WTC11 (cell line): ENCODE results near the gene RAD51D. TPM values are rescaled to one million over a fixed set of nuclear protein-coding genes. Genes with fewer than 3 reads are reported as not detected.

Experiments used
- ATAC-seq: fragments of 200-7000 bp; cut with Tn5 transposase; 2 replicates; pipeline ENCODE4 v1.10.0; 2021; ENCODE audit warnings: mild to moderate bottlenecking, moderate library complexity
- CTCF ChIA-PET: fragments of 300-600 bp; sonication (Branson Sonifier 250); formaldehyde crosslinking; loops from one replicate; lab custom pipeline; 2021; ENCODE audit warnings: antibody characterized with exemption; lab: Charles Lee
- POLR2A ChIA-PET: fragments of 350-600 bp; sonication (Branson Sonifier 250); formaldehyde crosslinking; loops from one replicate; lab custom pipeline; 2021; ENCODE audit warnings: antibody characterized with exemption; lab: Charles Lee
- DNase-seq: peaks from one replicate; pipeline ENCODE4 v3.0.0; 2021; ENCODE audit warnings: low spot score
- H3K27ac Mint-ChIP-seq: 2 replicates; pipeline ENCODE4 v1.8.0; 2021; ENCODE audit warnings: mixed read lengths
- H3K27me3 Mint-ChIP-seq: 2 replicates; pipeline ENCODE4 v1.8.0; 2021; ENCODE audit warnings: low read depth, mild to moderate bottlenecking, moderate library complexity, mixed read lengths
- H3K36me3 Mint-ChIP-seq: 2 replicates; pipeline ENCODE4 v1.8.0; 2021; ENCODE audit warnings: mixed read lengths
- H3K4me1 Mint-ChIP-seq: 2 replicates; pipeline ENCODE4 v1.8.0; 2022; ENCODE audit warnings: mixed read lengths
- H3K4me3 Mint-ChIP-seq: 2 replicates; pipeline ENCODE4 v1.8.0; 2021; ENCODE audit warnings: mild to moderate bottlenecking, moderate library complexity, mixed read lengths
- H3K9me3 Mint-ChIP-seq: 2 replicates; pipeline ENCODE4 v1.8.0; 2021; ENCODE audit warnings: mixed read lengths
- ATF6 ChIP-seq: sonication (generic); formaldehyde crosslinking; IDR thresholded peaks from 2 replicates; pipeline ENCODE4 v1.8.1; 2023; ENCODE audit warnings: mild to moderate bottlenecking, missing genetic modification reagents
- CTCF ChIP-seq: fragments of 200-600 bp; IDR thresholded peaks from 2 replicates; pipeline ENCODE4 v1.8.0; 2022; ENCODE audit warnings: antibody characterized with exemption
- ELF4 ChIP-seq: sonication (generic); formaldehyde crosslinking; IDR thresholded peaks from 2 replicates; pipeline ENCODE4 v1.8.1; 2022; ENCODE audit warnings: low read depth, mild to moderate bottlenecking, moderate library complexity, missing genetic modification reagents
- FOXK1 ChIP-seq: sonication (generic); formaldehyde crosslinking; IDR thresholded peaks from 2 replicates; pipeline ENCODE4 v1.8.0; 2022; ENCODE audit warnings: mild to moderate bottlenecking, moderate library complexity, missing genetic modification reagents
- FOXP4 ChIP-seq: sonication (generic); formaldehyde crosslinking; IDR thresholded peaks from 2 replicates; pipeline ENCODE4 v1.8.0; 2022; ENCODE audit warnings: mild to moderate bottlenecking, missing genetic modification reagents
- GABPB1 ChIP-seq: sonication (generic); formaldehyde crosslinking; IDR thresholded peaks from 2 replicates; pipeline ENCODE4 v1.8.1; 2023; ENCODE audit warnings: mild to moderate bottlenecking, missing genetic modification reagents
- MYBL2 ChIP-seq: sonication (generic); formaldehyde crosslinking; IDR thresholded peaks from 2 replicates; pipeline ENCODE4 v1.8.1; 2023; ENCODE audit warnings: mild to moderate bottlenecking, moderate library complexity, missing genetic modification reagents
- PRRX2 ChIP-seq: fragments of 250-450 bp; sonication (Bioruptor Pico); IDR thresholded peaks from 2 replicates; pipeline ENCODE4 v1.8.0; 2021; ENCODE audit warnings: mild to moderate bottlenecking
- TCF7 ChIP-seq: sonication (generic); formaldehyde crosslinking; IDR thresholded peaks from 2 replicates; pipeline ENCODE4 v1.8.0; 2022; ENCODE audit warnings: mild to moderate bottlenecking, low read depth, missing genetic modification reagents, moderate library complexity
- ZMAT4 ChIP-seq: fragments of 250-450 bp; sonication (Bioruptor Pico); IDR thresholded peaks from 2 replicates; pipeline ENCODE4 v1.9.0; 2021; ENCODE audit warnings: mild to moderate bottlenecking
- ZNF121 ChIP-seq: sonication (generic); formaldehyde crosslinking; IDR thresholded peaks from 2 replicates; pipeline ENCODE4 v1.8.0; 2023; ENCODE audit warnings: missing genetic modification reagents
- ZNF138 ChIP-seq: sonication (generic); formaldehyde crosslinking; conservative IDR thresholded peaks from 2 replicates; pipeline ENCODE4 v1.8.1; 2022; ENCODE audit warnings: mild to moderate bottlenecking, moderate library complexity, missing genetic modification reagents
- ZNF232 ChIP-seq: sonication (generic); formaldehyde crosslinking; IDR thresholded peaks from 2 replicates; pipeline ENCODE4 v1.8.0; 2022; ENCODE audit warnings: mild to moderate bottlenecking, missing genetic modification reagents
- ZNF281 ChIP-seq: sonication (generic); formaldehyde crosslinking; IDR thresholded peaks from 2 replicates; pipeline ENCODE4 v1.8.0; 2023; ENCODE audit warnings: mild to moderate bottlenecking, missing genetic modification reagents
- ZNF671 ChIP-seq: fragments of 250-450 bp; sonication (Bioruptor Pico); IDR thresholded peaks from 2 replicates; pipeline ENCODE4 v1.8.0; 2021; ENCODE audit warnings: mild to moderate bottlenecking
- total RNA-seq: library from RNA; stranded (reverse); gene quantifications from 3 replicates; pipeline ENCODE4 v1.2.3, GENCODE V29; 2021
- TF ChIP-seq, protein P1 (sequence below): sonication (generic); formaldehyde crosslinking; IDR thresholded peaks from 2 replicates; pipeline ENCODE4 v1.8.0; 2022; ENCODE audit warnings: missing genetic modification reagents
- TF ChIP-seq, protein P2 (sequence below): sonication (generic); formaldehyde crosslinking; IDR thresholded peaks from 2 replicates; pipeline ENCODE4 v1.8.0; 2023; ENCODE audit warnings: missing genetic modification reagents
- TF ChIP-seq, protein P3 (sequence below): sonication (generic); formaldehyde crosslinking; IDR thresholded peaks from 2 replicates; pipeline ENCODE4 v1.8.1; 2023; ENCODE audit warnings: mild to moderate bottlenecking, missing genetic modification reagents, moderate library complexity

RAD51D gene
- total RNA-seq, 1 experiment from 2014 or later: 15.0 TPM

- no peak for DNase-seq
- Mint-ChIP-seq H3K27me3 (no peaks in the 10 kb centered on the region), H3K4me3 (no peak overlapping the region), H3K36me3 (peaks cover 22% of the 10 kb centered on the region), H3K27ac (no peak overlapping the region), H3K9me3 (no peaks in the 10 kb centered on the region), H3K4me1 (no peaks in the 10 kb centered on the region)
- ATAC-seq: no peak
- POLR2A ChIA-PET: no interaction called here
- CTCF ChIA-PET: no interaction called here
- TF ChIP-seq ELF4 (CRISPR knock-in tag) (no peak), ZNF138 (CRISPR knock-in tag) (no peak), CTCF (no peak), PRRX2 (CRISPR knock-in tag) (no peak), ZNF671 (CRISPR knock-in tag) (no peak), FOXP4 (CRISPR knock-in tag) (no peak), ZNF281 (CRISPR knock-in tag) (no peak), FOXK1 (CRISPR knock-in tag) (no peak), MYBL2 (CRISPR knock-in tag) (no peak), GABPB1 (CRISPR knock-in tag) (no peak), TCF7 (CRISPR knock-in tag) (no peak), ATF6 (CRISPR knock-in tag) (no peak), ZMAT4 (CRISPR knock-in tag) (no peak), ZNF232 (CRISPR knock-in tag) (no peak), ZNF121 (CRISPR knock-in tag) (no peak)
- TF ChIP-seq, protein P1, sequence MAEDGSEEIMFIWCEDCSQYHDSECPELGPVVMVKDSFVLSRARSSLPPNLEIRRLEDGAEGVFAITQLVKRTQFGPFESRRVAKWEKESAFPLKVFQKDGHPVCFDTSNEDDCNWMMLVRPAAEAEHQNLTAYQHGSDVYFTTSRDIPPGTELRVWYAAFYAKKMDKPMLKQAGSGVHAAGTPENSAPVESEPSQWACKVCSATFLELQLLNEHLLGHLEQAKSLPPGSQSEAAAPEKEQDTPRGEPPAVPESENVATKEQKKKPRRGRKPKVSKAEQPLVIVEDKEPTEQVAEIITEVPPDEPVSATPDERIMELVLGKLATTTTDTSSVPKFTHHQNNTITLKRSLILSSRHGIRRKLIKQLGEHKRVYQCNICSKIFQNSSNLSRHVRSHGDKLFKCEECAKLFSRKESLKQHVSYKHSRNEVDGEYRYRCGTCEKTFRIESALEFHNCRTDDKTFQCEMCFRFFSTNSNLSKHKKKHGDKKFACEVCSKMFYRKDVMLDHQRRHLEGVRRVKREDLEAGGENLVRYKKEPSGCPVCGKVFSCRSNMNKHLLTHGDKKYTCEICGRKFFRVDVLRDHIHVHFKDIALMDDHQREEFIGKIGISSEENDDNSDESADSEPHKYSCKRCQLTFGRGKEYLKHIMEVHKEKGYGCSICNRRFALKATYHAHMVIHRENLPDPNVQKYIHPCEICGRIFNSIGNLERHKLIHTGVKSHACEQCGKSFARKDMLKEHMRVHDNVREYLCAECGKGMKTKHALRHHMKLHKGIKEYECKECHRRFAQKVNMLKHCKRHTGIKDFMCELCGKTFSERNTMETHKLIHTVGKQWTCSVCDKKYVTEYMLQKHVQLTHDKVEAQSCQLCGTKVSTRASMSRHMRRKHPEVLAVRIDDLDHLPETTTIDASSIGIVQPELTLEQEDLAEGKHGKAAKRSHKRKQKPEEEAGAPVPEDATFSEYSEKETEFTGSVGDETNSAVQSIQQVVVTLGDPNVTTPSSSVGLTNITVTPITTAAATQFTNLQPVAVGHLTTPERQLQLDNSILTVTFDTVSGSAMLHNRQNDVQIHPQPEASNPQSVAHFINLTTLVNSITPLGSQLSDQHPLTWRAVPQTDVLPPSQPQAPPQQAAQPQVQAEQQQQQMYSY (CRISPR knock-in tag): no peak
- TF ChIP-seq, protein P2, sequence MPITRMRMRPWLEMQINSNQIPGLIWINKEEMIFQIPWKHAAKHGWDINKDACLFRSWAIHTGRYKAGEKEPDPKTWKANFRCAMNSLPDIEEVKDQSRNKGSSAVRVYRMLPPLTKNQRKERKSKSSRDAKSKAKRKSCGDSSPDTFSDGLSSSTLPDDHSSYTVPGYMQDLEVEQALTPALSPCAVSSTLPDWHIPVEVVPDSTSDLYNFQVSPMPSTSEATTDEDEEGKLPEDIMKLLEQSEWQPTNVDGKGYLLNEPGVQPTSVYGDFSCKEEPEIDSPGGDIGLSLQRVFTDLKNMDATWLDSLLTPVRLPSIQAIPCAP: no peak
- TF ChIP-seq, protein P3, sequence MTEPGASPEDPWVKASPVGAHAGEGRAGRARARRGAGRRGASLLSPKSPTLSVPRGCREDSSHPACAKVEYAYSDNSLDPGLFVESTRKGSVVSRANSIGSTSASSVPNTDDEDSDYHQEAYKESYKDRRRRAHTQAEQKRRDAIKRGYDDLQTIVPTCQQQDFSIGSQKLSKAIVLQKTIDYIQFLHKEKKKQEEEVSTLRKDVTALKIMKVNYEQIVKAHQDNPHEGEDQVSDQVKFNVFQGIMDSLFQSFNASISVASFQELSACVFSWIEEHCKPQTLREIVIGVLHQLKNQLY: no peak
Observed at GRCh38 chr17:35104844-35105450, 14.7 kb downstream of the RAD51D start.
